Type B pancreatic cell (in vitro differentiated cells): ENCODE measurements around the gene GPR158. TPM values are rescaled to one million over a fixed set of nuclear protein-coding genes. Genes with fewer than 3 reads are reported as not detected.
A peak's percentile ranks its signal among the peaks of the same experiment; 100 is the strongest.

Experiments used
- DNase-seq: peaks from one replicate; pipeline ENCODE4 v3.0.0; 2021; ENCODE audit warnings: mixed read lengths; ENCODE audit not compliant: unreplicated experiment; ENCODE audit errors: extremely low spot score
- H3K27ac Mint-ChIP-seq: 2 replicates; pipeline ENCODE4 v1.8.0; 2021; ENCODE audit warnings: mild to moderate bottlenecking, mixed read lengths
- H3K27me3 Mint-ChIP-seq: 2 replicates; pipeline ENCODE4 v1.8.0; 2021; ENCODE audit warnings: mixed read lengths
- H3K36me3 Mint-ChIP-seq: 2 replicates; pipeline ENCODE4 v1.8.0; 2021; ENCODE audit warnings: mixed read lengths
- H3K4me1 Mint-ChIP-seq: one replicate; pipeline ENCODE4 v1.8.0; 2021; ENCODE audit warnings: mixed read lengths; ENCODE audit not compliant: unreplicated experiment
- H3K4me3 Mint-ChIP-seq: 2 replicates; pipeline ENCODE4 v1.8.0; 2021; ENCODE audit warnings: mild to moderate bottlenecking, mixed read lengths
- H3K9me3 Mint-ChIP-seq: 2 replicates; pipeline ENCODE4 v1.8.0; 2021; ENCODE audit warnings: mixed read lengths
- total RNA-seq: library from RNA; stranded (reverse); gene quantifications from 2 replicates; pipeline ENCODE4 v1.2.1, GENCODE V29; 2021; ENCODE audit warnings: low replicate concordance
- TF ChIP-seq, protein P1 (sequence below): fragments of 200-600 bp; sonication (generic); conservative IDR thresholded peaks from 2 replicates; pipeline ENCODE4 v1.5.0; 2021; ENCODE audit warnings: antibody characterized with exemption, mild to moderate bottlenecking

GPR158 gene
- total RNA-seq, 1 donor from 2014 or later, result 3.6 TPM

- no peak overlapping the region for H3K4me3 Mint-ChIP-seq
- peaks cover 13% of the 10 kb centered on the region for H3K4me1 Mint-ChIP-seq
- no peaks in the 10 kb centered on the region for H3K9me3 Mint-ChIP-seq
- DNase-seq, result no peak
- no peaks in the 10 kb centered on the region for H3K27me3 Mint-ChIP-seq
- no peaks in the 10 kb centered on the region for H3K36me3 Mint-ChIP-seq
- TF ChIP-seq, protein P1, sequence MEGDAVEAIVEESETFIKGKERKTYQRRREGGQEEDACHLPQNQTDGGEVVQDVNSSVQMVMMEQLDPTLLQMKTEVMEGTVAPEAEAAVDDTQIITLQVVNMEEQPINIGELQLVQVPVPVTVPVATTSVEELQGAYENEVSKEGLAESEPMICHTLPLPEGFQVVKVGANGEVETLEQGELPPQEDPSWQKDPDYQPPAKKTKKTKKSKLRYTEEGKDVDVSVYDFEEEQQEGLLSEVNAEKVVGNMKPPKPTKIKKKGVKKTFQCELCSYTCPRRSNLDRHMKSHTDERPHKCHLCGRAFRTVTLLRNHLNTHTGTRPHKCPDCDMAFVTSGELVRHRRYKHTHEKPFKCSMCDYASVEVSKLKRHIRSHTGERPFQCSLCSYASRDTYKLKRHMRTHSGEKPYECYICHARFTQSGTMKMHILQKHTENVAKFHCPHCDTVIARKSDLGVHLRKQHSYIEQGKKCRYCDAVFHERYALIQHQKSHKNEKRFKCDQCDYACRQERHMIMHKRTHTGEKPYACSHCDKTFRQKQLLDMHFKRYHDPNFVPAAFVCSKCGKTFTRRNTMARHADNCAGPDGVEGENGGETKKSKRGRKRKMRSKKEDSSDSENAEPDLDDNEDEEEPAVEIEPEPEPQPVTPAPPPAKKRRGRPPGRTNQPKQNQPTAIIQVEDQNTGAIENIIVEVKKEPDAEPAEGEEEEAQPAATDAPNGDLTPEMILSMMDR, result no peak
- no peak overlapping the region for H3K27ac Mint-ChIP-seq
Measured at GRCh38 chr10:25556457-25556856, 381.7 kb downstream of the GPR158 start.

- no peak for DNase-seq
- Mint-ChIP-seq H3K36me3 (no peaks in the 10 kb centered on the region), H3K4me3 (no peak overlapping the region), H3K9me3 (no peaks in the 10 kb centered on the region), H3K27me3 (no peaks in the 10 kb centered on the region), H3K4me1 (peaks cover 13% of the 10 kb centered on the region), H3K27ac (no peak overlapping the region)
- TF ChIP-seq, protein P1, result no peak
Measured at GRCh38 chr10:25557136-25557535, 382.3 kb downstream of the GPR158 start.

- no peak for DNase-seq
- H3K9me3 Mint-ChIP-seq, result no peaks in the 10 kb centered on the region
- H3K4me1 Mint-ChIP-seq, result peaks cover 21% of the 10 kb centered on the region
- no peaks in the 10 kb centered on the region for H3K36me3 Mint-ChIP-seq
- TF ChIP-seq, protein P1, result no peak
- H3K27me3 Mint-ChIP-seq, result no peaks in the 10 kb centered on the region
- no peak overlapping the region for H3K27ac Mint-ChIP-seq
- H3K4me3 Mint-ChIP-seq, result no peak overlapping the region
Measured at GRCh38 chr10:25561758-25562157, 387.0 kb downstream of the GPR158 start.

DNA sequence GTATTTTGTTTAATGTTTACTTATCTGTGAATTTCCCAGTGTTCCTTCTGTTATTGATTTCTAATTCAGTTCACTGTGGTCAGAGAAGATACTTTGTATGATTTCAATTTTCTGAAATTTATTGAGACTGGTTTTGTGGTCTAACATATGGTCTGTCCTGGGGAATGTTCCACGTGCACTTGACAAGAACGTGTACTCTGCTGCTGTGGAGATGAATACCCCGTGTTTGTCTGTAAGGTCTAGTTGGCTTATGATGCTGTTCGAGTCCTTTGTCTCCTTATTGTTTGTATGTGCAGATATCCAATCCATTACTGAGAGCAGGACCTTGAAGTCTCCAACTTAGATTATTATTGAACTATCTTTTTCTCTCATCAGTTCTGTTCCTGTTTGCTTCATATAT is 387.7 kb downstream of the GPR158 start:
- TF ChIP-seq, protein P1, result no peak
- Mint-ChIP-seq H3K9me3 (no peaks in the 10 kb centered on the region), H3K27ac (no peak overlapping the region), H3K27me3 (no peaks in the 10 kb centered on the region), H3K4me1 (peaks cover 16% of the 10 kb centered on the region), H3K4me3 (no peak overlapping the region), H3K36me3 (no peaks in the 10 kb centered on the region)
- DNase-seq, result no peak

GRCh38 chr10:25564351-25564750 is 389.6 kb downstream of the GPR158 start:
- H3K36me3 Mint-ChIP-seq, result no peaks in the 10 kb centered on the region
- H3K4me3 Mint-ChIP-seq, result no peak overlapping the region
- peaks cover 12% of the 10 kb centered on the region for H3K4me1 Mint-ChIP-seq
- no peak for DNase-seq
- H3K9me3 Mint-ChIP-seq, result no peaks in the 10 kb centered on the region
- no peaks in the 10 kb centered on the region for H3K27me3 Mint-ChIP-seq
- no peak overlapping the region for H3K27ac Mint-ChIP-seq
- TF ChIP-seq, protein P1, result no peak

GRCh38 chr10:25565570-25565969 is 390.8 kb downstream of the GPR158 start:
- Mint-ChIP-seq H3K36me3 (no peaks in the 10 kb centered on the region), H3K9me3 (no peaks in the 10 kb centered on the region), H3K4me3 (peak overlapping the region; percentile 58), H3K4me1 (peaks cover 12% of the 10 kb centered on the region), H3K27ac (peak overlapping the region; percentile 62), H3K27me3 (no peaks in the 10 kb centered on the region)
- TF ChIP-seq, protein P1, result no peak
- no peak for DNase-seq
